ENCODE results near the gene TFF1.

The TFF1 gene

GRCh38 chr21:42343556-42343955 lies 22.8 kb downstream of the TFF1 start:
- no peak for DNase-seq (ENCODE audit: low spot score)

DNA sequence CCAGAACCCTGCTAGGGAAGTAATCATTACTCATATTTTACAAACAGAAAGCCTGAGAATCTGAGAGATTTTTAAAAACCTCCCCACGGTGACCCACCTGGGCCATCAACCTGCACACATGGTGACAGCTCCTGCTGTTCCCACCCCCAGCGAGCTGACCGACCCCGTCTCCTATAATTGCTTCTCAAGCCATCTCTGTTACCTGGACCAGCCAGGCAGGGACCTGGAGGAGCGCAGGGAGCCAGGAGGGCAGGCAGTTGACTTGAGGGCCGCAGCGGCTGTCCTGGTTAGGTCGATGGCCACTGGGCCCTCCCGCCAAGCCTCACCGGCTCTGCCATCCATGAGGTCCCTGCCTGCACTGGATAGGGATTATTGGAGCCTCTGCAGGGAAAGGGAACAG lies 23.2 kb downstream of the TFF1 start:
- no peak for DNase-seq (ENCODE audit: low spot score)

GRCh38 chr21:42341776-42342542 lies 24.4 kb downstream of the TFF1 start:
- DNase-seq (ENCODE audit: low spot score), result no peak

GRCh38 chr21:42340187-42341050 lies 25.9 kb downstream of the TFF1 start:
- DNase-seq (ENCODE audit: low spot score), result no peak

- DNase-seq (ENCODE audit: low spot score), result no peak
These were observed 27.3 kb downstream of the TFF1 start for GRCh38 chr21:42338729-42339715.

GRCh38 chr21:42337830-42338728 lies 28.3 kb downstream of the TFF1 start:
- peak; percentile 83 for DNase-seq (ENCODE audit: low spot score)

DNA sequence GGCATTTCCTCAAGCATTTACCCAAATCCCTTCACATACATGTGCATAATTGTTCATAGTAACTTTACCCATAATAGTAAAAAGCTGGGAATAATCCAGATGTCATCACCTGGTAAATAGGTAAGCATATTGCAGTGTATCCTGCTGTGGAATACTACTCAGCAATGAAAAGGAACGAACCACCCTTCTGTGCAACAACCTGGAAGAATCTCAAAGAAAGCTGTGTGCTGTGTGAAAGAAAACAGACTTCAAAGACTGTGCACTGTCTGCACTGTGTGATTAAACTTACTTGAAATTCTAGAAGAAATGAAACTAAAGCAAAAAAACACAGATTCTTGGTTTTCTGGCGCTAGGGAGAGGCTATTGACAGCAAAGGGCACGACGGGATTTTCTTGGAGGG lies 29.1 kb downstream of the TFF1 start:
- no peak for DNase-seq (ENCODE audit: low spot score)

DNA sequence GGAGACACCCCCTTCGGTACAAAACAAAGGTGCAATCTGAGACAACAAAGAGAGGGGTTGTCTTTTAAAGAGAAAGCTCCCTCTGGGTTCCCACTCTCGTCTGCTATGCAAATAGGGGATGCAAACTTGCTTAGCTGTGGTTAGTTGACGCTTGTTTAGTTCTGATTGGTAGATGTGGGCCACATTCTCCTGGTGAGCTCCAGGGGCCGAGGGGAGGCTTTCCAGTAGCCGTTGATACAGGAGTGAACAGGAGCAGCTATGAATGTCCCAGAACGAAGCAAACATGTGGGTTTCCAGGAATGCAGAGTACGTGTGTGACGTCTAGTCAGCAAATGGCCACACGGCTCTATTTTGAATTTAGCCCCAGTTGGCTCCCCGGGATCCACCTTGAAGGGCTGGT lies 30.3 kb downstream of the TFF1 start:
- no peak for DNase-seq (ENCODE audit: low spot score)

- no peak for DNase-seq (ENCODE audit: low spot score)
These were observed 33.6 kb downstream of the TFF1 start for GRCh38 chr21:42332557-42333317.

- no peak for DNase-seq (ENCODE audit: low spot score)
These were observed 34.7 kb downstream of the TFF1 start for GRCh38 chr21:42331660-42332059.

DNA sequence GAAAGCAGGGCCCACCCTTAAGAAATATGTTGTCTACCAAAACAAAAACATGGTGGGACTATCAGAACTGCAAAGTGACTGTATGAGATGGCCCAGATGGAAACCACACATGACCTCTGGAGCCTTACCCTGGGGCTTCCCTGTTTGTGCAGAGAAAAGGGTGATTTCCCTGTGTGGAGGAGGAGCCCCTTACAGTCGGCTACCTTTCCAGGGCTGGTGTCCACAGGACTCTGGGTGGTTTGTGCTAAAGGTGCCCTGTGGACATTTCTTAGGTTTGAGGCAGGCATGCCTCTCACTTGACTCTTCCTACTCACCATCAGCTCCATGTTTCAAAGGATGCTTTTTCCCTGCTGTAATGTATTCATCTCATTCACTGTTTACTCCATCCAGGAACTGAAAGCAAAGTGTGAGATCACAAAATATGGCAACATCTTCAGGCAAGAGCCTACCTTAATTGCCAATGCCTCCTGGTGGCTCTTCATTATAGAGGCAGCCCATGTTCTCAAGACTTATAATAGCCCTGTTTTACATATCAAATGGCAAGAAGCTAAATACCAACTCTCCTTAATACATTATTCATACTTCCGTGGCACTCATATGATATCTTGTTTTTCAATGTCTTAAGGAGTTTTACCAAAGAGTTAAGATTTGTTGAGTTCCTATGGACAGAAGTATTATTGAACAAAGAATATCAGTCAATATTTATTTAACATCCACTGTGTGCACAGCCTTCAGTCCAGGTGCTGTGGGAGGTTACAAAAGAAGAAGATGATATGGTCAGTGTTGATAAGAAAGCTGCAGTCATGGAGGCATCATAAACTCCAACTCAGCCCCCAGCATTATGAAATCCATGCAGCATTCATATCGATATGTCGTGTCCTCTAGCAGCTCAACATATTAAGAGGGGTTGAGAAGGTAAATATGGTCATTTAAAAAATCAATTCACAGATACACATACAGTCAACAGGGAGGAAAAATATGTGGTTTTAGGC lies 35.7 kb downstream of the TFF1 start:
- no peak for DNase-seq (ENCODE audit: low spot score)

DNA sequence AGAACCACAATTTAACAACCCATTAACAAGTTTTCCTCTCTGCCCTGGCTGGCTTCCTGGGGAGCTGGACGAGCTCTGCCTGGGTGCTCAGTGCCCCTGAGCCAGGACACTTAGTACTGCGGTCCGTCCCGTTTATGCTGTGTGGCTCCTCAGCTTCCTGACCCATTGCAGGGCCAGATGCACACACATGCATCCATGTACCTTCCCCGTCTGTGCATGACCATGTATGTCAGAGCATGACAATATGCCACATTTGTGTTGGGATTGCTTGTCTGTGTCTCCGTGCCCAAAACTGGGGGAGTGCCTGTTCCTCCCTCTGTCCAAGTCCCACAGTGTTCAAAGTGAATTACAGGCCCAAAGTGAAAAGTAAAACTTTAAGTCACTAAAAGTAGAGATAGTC lies 41.4 kb downstream of the TFF1 start:
- DNase-seq (ENCODE audit: low spot score), result no peak

- DNase-seq (ENCODE audit: low spot score), result no peak
These were observed 44.5 kb downstream of the TFF1 start for GRCh38 chr21:42321845-42322244.

DNA sequence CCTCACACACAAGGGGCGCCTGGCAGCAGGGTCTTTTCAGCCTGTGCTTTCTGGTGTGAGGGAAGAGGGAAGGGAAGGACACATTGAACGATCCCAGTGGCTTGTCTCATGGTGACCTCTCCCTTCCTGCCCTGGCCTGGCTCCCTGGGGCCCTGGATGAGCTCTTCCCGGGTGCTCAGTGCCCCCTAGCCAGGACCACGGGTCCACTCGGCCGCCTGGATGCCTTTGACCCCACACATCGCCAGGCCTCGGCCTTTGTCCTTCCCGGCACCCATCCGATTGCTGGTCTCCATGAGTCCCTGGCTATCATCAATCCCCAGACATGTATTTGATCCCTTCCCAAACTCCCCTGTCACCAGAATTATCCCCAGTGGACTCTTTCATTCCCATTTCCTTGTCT lies 45.1 kb downstream of the TFF1 start:
- DNase-seq (ENCODE audit: low spot score), result no peak

- no peak for DNase-seq (ENCODE audit: low spot score)
These were observed 45.5 kb downstream of the TFF1 start for GRCh38 chr21:42320791-42321190.

DNA sequence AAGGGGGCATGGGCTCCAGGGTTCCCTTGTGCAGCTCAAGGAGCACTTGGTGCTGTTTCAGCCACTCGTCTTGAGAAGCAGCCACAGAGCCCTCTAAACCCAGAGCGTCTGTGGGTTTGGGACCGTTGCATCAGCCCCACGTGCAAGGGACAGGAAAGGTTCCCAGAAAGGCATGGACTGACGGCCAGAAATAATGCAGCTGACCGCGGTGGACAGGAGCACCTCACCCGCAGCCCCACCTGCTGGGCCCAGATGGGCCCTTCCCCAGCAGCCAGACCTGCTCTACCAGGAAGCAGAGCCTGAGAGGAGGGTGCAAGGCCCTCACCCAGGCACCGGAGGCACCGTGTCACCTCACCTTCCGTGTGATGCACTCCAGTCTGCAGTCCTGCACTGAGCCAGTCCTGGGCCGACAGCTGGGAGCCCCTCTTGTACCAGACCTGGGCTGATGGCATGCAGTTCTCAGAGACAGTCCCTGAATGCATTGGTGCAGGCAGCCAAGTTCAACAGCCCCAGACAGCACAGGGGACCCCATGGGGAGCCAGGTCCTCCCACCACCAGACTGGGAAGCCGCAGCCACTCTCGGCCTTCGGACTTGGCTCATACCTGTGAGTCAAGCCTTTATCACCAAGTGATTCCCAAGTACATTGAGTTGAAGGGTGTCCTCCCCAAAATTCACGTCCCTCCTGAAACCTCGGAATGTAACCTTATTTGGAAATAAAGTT lies 46.3 kb downstream of the TFF1 start:
- no peak for DNase-seq (ENCODE audit: low spot score)

- no peak for DNase-seq (ENCODE audit: low spot score)
These were observed 47.0 kb downstream of the TFF1 start for GRCh38 chr21:42319376-42319775.
